WTC11 (cell line): Measurements from ENCODE around the gene PPFIBP2. TPM values are rescaled to one million over a fixed set of nuclear protein-coding genes. Genes with fewer than 3 reads are reported as not detected.

Experiments used
- ATAC-seq: fragments of 200-7000 bp; cut with Tn5 transposase; 2 replicates; pipeline ENCODE4 v1.10.0; 2021; ENCODE audit warnings: mild to moderate bottlenecking, moderate library complexity
- CTCF ChIA-PET: fragments of 300-600 bp; sonication (Branson Sonifier 250); formaldehyde crosslinking; loops from one replicate; lab custom pipeline; 2021; ENCODE audit warnings: antibody characterized with exemption; lab: Charles Lee
- POLR2A ChIA-PET: fragments of 350-600 bp; sonication (Branson Sonifier 250); formaldehyde crosslinking; loops from one replicate; lab custom pipeline; 2021; ENCODE audit warnings: antibody characterized with exemption; lab: Charles Lee
- DNase-seq: peaks from one replicate; pipeline ENCODE4 v3.0.0; 2021; ENCODE audit warnings: low spot score
- H3K27ac Mint-ChIP-seq: 2 replicates; pipeline ENCODE4 v1.8.0; 2021; ENCODE audit warnings: mixed read lengths
- H3K27me3 Mint-ChIP-seq: 2 replicates; pipeline ENCODE4 v1.8.0; 2021; ENCODE audit warnings: low read depth, mild to moderate bottlenecking, moderate library complexity, mixed read lengths
- H3K36me3 Mint-ChIP-seq: 2 replicates; pipeline ENCODE4 v1.8.0; 2021; ENCODE audit warnings: mixed read lengths
- H3K4me1 Mint-ChIP-seq: 2 replicates; pipeline ENCODE4 v1.8.0; 2022; ENCODE audit warnings: mixed read lengths
- H3K4me3 Mint-ChIP-seq: 2 replicates; pipeline ENCODE4 v1.8.0; 2021; ENCODE audit warnings: mild to moderate bottlenecking, moderate library complexity, mixed read lengths
- H3K9me3 Mint-ChIP-seq: 2 replicates; pipeline ENCODE4 v1.8.0; 2021; ENCODE audit warnings: mixed read lengths
- AR ChIP-seq: fragments of 250-450 bp; sonication (Bioruptor Pico); IDR thresholded peaks from 2 replicates; pipeline ENCODE4 v1.9.0; 2021; ENCODE audit warnings: mild to moderate bottlenecking
- ARID4B ChIP-seq: sonication (generic); formaldehyde crosslinking; IDR thresholded peaks from 2 replicates; pipeline ENCODE4 v1.8.0; 2023; ENCODE audit warnings: missing genetic modification reagents, mild to moderate bottlenecking, borderline replicate concordance
- ATF2 ChIP-seq: sonication (generic); formaldehyde crosslinking; IDR thresholded peaks from 2 replicates; pipeline ENCODE4 v1.8.1; 2022; ENCODE audit warnings: low read depth, missing genetic modification reagents, borderline replicate concordance
- ELF4 ChIP-seq: sonication (generic); formaldehyde crosslinking; IDR thresholded peaks from 2 replicates; pipeline ENCODE4 v1.8.1; 2022; ENCODE audit warnings: low read depth, mild to moderate bottlenecking, moderate library complexity, missing genetic modification reagents
- ETV6 ChIP-seq: sonication (generic); formaldehyde crosslinking; IDR thresholded peaks from 2 replicates; pipeline ENCODE4 v1.8.1; 2022; ENCODE audit warnings: mild to moderate bottlenecking, missing genetic modification reagents
- FOXJ3 ChIP-seq: sonication (generic); formaldehyde crosslinking; IDR thresholded peaks from 2 replicates; pipeline ENCODE4 v1.9.0; 2021; ENCODE audit warnings: missing genetic modification reagents, mild to moderate bottlenecking, borderline replicate concordance
- FOXK1 ChIP-seq: sonication (generic); formaldehyde crosslinking; IDR thresholded peaks from 2 replicates; pipeline ENCODE4 v1.8.0; 2022; ENCODE audit warnings: mild to moderate bottlenecking, moderate library complexity, missing genetic modification reagents
- GABPB1 ChIP-seq: sonication (generic); formaldehyde crosslinking; IDR thresholded peaks from 2 replicates; pipeline ENCODE4 v1.8.1; 2023; ENCODE audit warnings: mild to moderate bottlenecking, missing genetic modification reagents
- JUN ChIP-seq: sonication (generic); formaldehyde crosslinking; IDR thresholded peaks from 2 replicates; pipeline ENCODE4 v1.8.0; 2023; ENCODE audit warnings: mild to moderate bottlenecking, missing genetic modification reagents
- NFYB ChIP-seq: sonication (generic); formaldehyde crosslinking; conservative IDR thresholded peaks from 2 replicates; pipeline ENCODE4 v1.8.0; 2022; ENCODE audit warnings: low read depth, missing genetic modification reagents
- NR1H2 ChIP-seq: sonication (generic); formaldehyde crosslinking; IDR thresholded peaks from 2 replicates; pipeline ENCODE4 v1.9.0; 2021; ENCODE audit warnings: mild to moderate bottlenecking, moderate library complexity, missing genetic modification reagents
- PRRX2 ChIP-seq: fragments of 250-450 bp; sonication (Bioruptor Pico); IDR thresholded peaks from 2 replicates; pipeline ENCODE4 v1.8.0; 2021; ENCODE audit warnings: mild to moderate bottlenecking
- SMAD3 ChIP-seq: sonication (generic); formaldehyde crosslinking; IDR thresholded peaks from 2 replicates; pipeline ENCODE4 v1.8.0; 2022; ENCODE audit warnings: missing genetic modification reagents, mild to moderate bottlenecking, borderline replicate concordance
- SP1 ChIP-seq: sonication (generic); formaldehyde crosslinking; conservative IDR thresholded peaks from 2 replicates; pipeline ENCODE4 v1.8.1; 2022; ENCODE audit warnings: missing genetic modification reagents
- TCF7 ChIP-seq: sonication (generic); formaldehyde crosslinking; IDR thresholded peaks from 2 replicates; pipeline ENCODE4 v1.8.0; 2022; ENCODE audit warnings: mild to moderate bottlenecking, low read depth, missing genetic modification reagents, moderate library complexity
- TP53 ChIP-seq: sonication (generic); formaldehyde crosslinking; IDR thresholded peaks from 2 replicates; pipeline ENCODE4 v1.8.1; 2023; ENCODE audit warnings: mild to moderate bottlenecking, missing genetic modification reagents
- USF1 ChIP-seq: sonication (generic); formaldehyde crosslinking; IDR thresholded peaks from 2 replicates; pipeline ENCODE4 v1.8.0; 2022; ENCODE audit warnings: mild to moderate bottlenecking, missing genetic modification reagents
- ZNF317 ChIP-seq: sonication (generic); formaldehyde crosslinking; IDR thresholded peaks from 2 replicates; pipeline ENCODE4 v1.8.1; 2023; ENCODE audit warnings: low read depth, mild to moderate bottlenecking, moderate library complexity, missing genetic modification reagents, borderline replicate concordance
- ZNF396 ChIP-seq: fragments of 250-450 bp; sonication (Bioruptor Pico); IDR thresholded peaks from 2 replicates; pipeline ENCODE4 v1.8.0; 2021; ENCODE audit warnings: mild to moderate bottlenecking, moderate library complexity, borderline replicate concordance
- ZNF423 ChIP-seq: fragments of 250-450 bp; sonication (Bioruptor Pico); IDR thresholded peaks from 2 replicates; pipeline ENCODE4 v2.1.2; 2022; ENCODE audit warnings: mild to moderate bottlenecking, moderate library complexity
- total RNA-seq: library from RNA; stranded (reverse); gene quantifications from 3 replicates; pipeline ENCODE4 v1.2.3, GENCODE V29; 2021

Gene PPFIBP2
- total RNA-seq, 1 experiment from 2014 or later = 21.4 TPM

- no peaks in the 10 kb centered on the region for H3K27me3 Mint-ChIP-seq
- no peak overlapping the region for H3K4me3 Mint-ChIP-seq
- H3K9me3 Mint-ChIP-seq = no peaks in the 10 kb centered on the region
- TF ChIP-seq ZNF423 (CRISPR knock-in tag) = no peak
- no peak for TF ChIP-seq USF1 (CRISPR knock-in tag)
- TF ChIP-seq ELF4 = no peak
- TF ChIP-seq GABPB1 (CRISPR knock-in tag) = no peak
- TF ChIP-seq SMAD3 (CRISPR knock-in tag) = no peak
- no peak overlapping the region for H3K27ac Mint-ChIP-seq
- no peak for DNase-seq
- no peak for ATAC-seq
- ChIA-PET POLR2A (no interaction called here), CTCF (interaction anchor here (7.5 kb wide), 1 partner anchor 80 kb away, joined by 229 read pairs; no protein-coding TSS in a partner anchor)
- H3K36me3 Mint-ChIP-seq = peaks cover 40% of the 10 kb centered on the region
- H3K4me1 Mint-ChIP-seq = peaks cover 6% of the 10 kb centered on the region
Measured at GRCh38 chr11:7654195-7654705, 140.5 kb downstream of the PPFIBP2 start.

GRCh38 chr11:7655253-7656217 lies 141.7 kb downstream of the PPFIBP2 start:
- CTCF ChIA-PET = interaction anchor here (0.6 to 7.5 kb wide), 4 partner anchors 81 to 141 kb away, joined by 3 to 229 read pairs (median 29); partner anchors contain the start of gene PPFIBP2
- TF ChIP-seq NFYB (CRISPR knock-in tag) (no peak), ELF4 (no peak)
- TF ChIP-seq, all 79 proteins: peak for 0
- ATAC-seq (no peak), DNase-seq (no peak)
- Mint-ChIP-seq H3K27ac (no peak overlapping the region), H3K27me3 (no peaks in the 10 kb centered on the region), H3K4me1 (peaks cover 6% of the 10 kb centered on the region), H3K9me3 (no peaks in the 10 kb centered on the region), H3K36me3 (peaks cover 29% of the 10 kb centered on the region), H3K4me3 (no peak overlapping the region)
- POLR2A ChIA-PET = no interaction called here

GRCh38 chr11:7656704-7657103 lies 142.9 kb downstream of the PPFIBP2 start:
- CTCF ChIA-PET = interaction anchor here (0.7 to 7.5 kb wide), 48 partner anchors 8 to 565 kb away, joined by 3 to 229 read pairs (median 5); partner anchors contain the start of genes CYB5R2, OLFML1 and PPFIBP2
- Mint-ChIP-seq H3K4me1 (peaks cover 6% of the 10 kb centered on the region), H3K4me3 (no peak overlapping the region), H3K9me3 (peaks cover 5% of the 10 kb centered on the region), H3K27me3 (no peaks in the 10 kb centered on the region), H3K27ac (no peak overlapping the region), H3K36me3 (peaks cover 30% of the 10 kb centered on the region)
- ATAC-seq = no peak
- DNase-seq = no peak
- POLR2A ChIA-PET = interaction anchor here (1.0 to 2.0 kb wide), 2 partner anchors 16 to 85 kb away, joined by 7 read pairs; partner anchors contain the start of gene CYB5R2
- TF ChIP-seq ATF2 (CRISPR knock-in tag) (no peak), ZNF396 (CRISPR knock-in tag) (no peak), GABPB1 (CRISPR knock-in tag) (no peak), TCF7 (CRISPR knock-in tag) (no peak), SP1 (CRISPR knock-in tag) (no peak), PRRX2 (no peak), AR (CRISPR knock-in tag) (no peak), FOXJ3 (CRISPR knock-in tag) (no peak), ARID4B (CRISPR knock-in tag) (no peak), TP53 (CRISPR knock-in tag) (no peak), ETV6 (CRISPR knock-in tag) (no peak), JUN (CRISPR knock-in tag) (no peak), NR1H2 (no peak), ZNF317 (CRISPR knock-in tag) (no peak), USF1 (CRISPR knock-in tag) (no peak), FOXK1 (no peak)
